ENCODE data around the gene ATP7A.

DNA sequence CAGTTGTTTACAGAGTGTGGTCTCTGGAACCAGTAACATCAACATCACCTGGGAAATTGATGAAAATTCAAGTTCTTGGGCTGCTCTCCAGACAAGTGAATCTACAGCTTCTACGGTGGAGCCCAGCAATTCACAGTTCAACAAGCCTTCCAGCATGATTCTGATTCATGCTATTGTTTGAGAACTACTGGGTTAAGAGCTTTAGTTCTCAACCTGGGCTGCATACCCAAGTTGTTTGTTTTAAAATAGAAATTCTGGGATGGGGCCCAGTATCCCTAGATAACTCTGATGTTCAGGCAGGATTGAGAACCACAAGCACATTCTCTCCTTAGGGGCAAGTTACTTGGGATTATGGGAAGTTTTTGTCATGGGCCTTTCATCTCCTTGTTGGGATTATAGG, 155.6 kb downstream of the ATP7A start:
- TF ChIP-seq, protein P1, sequence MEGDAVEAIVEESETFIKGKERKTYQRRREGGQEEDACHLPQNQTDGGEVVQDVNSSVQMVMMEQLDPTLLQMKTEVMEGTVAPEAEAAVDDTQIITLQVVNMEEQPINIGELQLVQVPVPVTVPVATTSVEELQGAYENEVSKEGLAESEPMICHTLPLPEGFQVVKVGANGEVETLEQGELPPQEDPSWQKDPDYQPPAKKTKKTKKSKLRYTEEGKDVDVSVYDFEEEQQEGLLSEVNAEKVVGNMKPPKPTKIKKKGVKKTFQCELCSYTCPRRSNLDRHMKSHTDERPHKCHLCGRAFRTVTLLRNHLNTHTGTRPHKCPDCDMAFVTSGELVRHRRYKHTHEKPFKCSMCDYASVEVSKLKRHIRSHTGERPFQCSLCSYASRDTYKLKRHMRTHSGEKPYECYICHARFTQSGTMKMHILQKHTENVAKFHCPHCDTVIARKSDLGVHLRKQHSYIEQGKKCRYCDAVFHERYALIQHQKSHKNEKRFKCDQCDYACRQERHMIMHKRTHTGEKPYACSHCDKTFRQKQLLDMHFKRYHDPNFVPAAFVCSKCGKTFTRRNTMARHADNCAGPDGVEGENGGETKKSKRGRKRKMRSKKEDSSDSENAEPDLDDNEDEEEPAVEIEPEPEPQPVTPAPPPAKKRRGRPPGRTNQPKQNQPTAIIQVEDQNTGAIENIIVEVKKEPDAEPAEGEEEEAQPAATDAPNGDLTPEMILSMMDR (IDR thresholded peaks at IDR 0.05), result no peak
- TF ChIP-seq POLR2A (IDR thresholded peaks at IDR 0.05), result no peak
